ENCODE results near the gene ERGIC1.

Gene ERGIC1

DNA sequence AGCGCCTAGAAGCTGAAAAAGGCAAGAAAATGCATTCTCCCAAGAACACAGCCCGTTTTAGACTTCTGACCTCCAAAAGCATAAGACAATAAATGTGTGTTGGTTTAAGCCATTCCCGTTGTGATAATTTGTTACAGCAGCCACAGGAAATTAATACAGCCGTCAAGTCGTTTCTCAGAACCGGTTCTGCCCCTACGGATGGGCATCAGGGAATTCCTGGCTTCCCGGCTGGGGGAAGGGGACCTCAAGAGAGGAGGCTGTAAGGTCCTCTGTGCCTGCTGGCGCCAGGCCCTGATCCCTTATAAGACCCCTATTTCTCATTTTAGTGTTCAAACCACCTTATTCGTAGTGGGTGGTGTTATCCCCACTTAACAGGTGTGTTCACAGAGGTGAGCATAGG, 74.6 kb downstream of the ERGIC1 start:
- Histone ChIP-seq H3K79me2 (ENCODE audit: insufficient read depth, low read length) (no peaks in the 10 kb centered on the region), H3K9me2 (replicated peaks; ENCODE audit: insufficient read depth, low read length) (no peaks in the 10 kb centered on the region), H3K4me3 (ENCODE audit: insufficient read depth, low read length, poor library complexity, severe bottlenecking) (no peak overlapping the region), H3K9ac (ENCODE audit: low read length) (no peak overlapping the region), H3K27ac (ENCODE audit: low read depth, low read length) (no peak overlapping the region), H3K36me3 (ENCODE audit: low read length) (no peaks in the 10 kb centered on the region), H4K20me1 (ENCODE audit: low read depth, low read length) (no peaks in the 10 kb centered on the region), H3K27me3 (ENCODE audit: low read length) (no peaks in the 10 kb centered on the region), H3K9me3 (ENCODE audit: insufficient read depth, low read length) (no peaks in the 10 kb centered on the region), H3F3A (ENCODE audit: insufficient read depth) (no peaks in the 10 kb centered on the region), H3K4me2 (ENCODE audit: low read depth, low read length, poor library complexity, severe bottlenecking) (no peak overlapping the region), H2AFZ (ENCODE audit: low read depth, low read length, severe bottlenecking) (no peak overlapping the region)
- no peak for TF ChIP-seq EZH2phosphoT487 (conservative IDR thresholded peaks at IDR 0.05; ENCODE audit: low read length)
- TF ChIP-seq, protein P1, sequence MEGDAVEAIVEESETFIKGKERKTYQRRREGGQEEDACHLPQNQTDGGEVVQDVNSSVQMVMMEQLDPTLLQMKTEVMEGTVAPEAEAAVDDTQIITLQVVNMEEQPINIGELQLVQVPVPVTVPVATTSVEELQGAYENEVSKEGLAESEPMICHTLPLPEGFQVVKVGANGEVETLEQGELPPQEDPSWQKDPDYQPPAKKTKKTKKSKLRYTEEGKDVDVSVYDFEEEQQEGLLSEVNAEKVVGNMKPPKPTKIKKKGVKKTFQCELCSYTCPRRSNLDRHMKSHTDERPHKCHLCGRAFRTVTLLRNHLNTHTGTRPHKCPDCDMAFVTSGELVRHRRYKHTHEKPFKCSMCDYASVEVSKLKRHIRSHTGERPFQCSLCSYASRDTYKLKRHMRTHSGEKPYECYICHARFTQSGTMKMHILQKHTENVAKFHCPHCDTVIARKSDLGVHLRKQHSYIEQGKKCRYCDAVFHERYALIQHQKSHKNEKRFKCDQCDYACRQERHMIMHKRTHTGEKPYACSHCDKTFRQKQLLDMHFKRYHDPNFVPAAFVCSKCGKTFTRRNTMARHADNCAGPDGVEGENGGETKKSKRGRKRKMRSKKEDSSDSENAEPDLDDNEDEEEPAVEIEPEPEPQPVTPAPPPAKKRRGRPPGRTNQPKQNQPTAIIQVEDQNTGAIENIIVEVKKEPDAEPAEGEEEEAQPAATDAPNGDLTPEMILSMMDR (IDR thresholded peaks at IDR 0.05; ENCODE audit: insufficient read depth, low read length, poor library complexity, severe bottlenecking) = no peak

DNA sequence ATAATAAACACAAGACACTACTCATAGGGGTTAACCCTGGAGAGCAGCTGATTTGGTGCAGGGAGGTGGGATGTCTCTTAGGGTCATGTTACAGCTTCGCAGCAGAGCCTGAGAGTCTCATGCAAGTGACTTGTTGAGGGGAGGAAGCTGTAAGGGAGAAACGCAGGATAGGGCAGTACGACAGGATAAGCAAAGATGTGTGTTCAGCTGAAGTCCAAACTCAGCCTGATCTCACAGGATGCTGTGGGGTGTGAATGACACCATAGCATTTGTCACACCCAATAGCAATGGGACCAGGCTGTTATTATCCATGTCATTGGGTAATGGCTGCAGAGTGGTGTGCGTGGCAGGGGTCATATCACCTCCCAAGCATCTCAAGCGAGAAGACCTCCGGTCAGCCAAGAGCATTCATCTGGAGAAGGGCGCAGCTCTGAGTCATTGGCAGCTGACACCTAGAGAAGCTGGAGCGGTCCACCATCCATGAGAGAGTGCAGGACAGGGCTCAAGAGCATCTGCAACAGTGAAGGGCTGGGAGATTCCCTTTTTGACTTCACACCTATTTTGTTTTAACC, 76.0 kb downstream of the ERGIC1 start:
- Histone ChIP-seq H3F3A (ENCODE audit: insufficient read depth) (no peaks in the 10 kb centered on the region), H2AFZ (ENCODE audit: low read depth, low read length, severe bottlenecking) (no peak overlapping the region), H3K9me2 (replicated peaks; ENCODE audit: insufficient read depth, low read length) (no peaks in the 10 kb centered on the region), H3K4me3 (ENCODE audit: insufficient read depth, low read length, poor library complexity, severe bottlenecking) (no peak overlapping the region), H3K9me3 (ENCODE audit: insufficient read depth, low read length) (no peaks in the 10 kb centered on the region), H3K4me2 (ENCODE audit: low read depth, low read length, poor library complexity, severe bottlenecking) (no peak overlapping the region), H4K20me1 (ENCODE audit: low read depth, low read length) (no peaks in the 10 kb centered on the region), H3K79me2 (ENCODE audit: insufficient read depth, low read length) (no peaks in the 10 kb centered on the region), H3K9ac (ENCODE audit: low read length) (no peak overlapping the region), H3K27ac (ENCODE audit: low read depth, low read length) (no peak overlapping the region), H3K27me3 (ENCODE audit: low read length) (no peaks in the 10 kb centered on the region), H3K36me3 (ENCODE audit: low read length) (no peaks in the 10 kb centered on the region)
- no peak for TF ChIP-seq EZH2phosphoT487 (conservative IDR thresholded peaks at IDR 0.05; ENCODE audit: low read length)
- TF ChIP-seq, protein P1 (IDR thresholded peaks at IDR 0.05; ENCODE audit: insufficient read depth, low read length, poor library complexity, severe bottlenecking) = no peak

DNA sequence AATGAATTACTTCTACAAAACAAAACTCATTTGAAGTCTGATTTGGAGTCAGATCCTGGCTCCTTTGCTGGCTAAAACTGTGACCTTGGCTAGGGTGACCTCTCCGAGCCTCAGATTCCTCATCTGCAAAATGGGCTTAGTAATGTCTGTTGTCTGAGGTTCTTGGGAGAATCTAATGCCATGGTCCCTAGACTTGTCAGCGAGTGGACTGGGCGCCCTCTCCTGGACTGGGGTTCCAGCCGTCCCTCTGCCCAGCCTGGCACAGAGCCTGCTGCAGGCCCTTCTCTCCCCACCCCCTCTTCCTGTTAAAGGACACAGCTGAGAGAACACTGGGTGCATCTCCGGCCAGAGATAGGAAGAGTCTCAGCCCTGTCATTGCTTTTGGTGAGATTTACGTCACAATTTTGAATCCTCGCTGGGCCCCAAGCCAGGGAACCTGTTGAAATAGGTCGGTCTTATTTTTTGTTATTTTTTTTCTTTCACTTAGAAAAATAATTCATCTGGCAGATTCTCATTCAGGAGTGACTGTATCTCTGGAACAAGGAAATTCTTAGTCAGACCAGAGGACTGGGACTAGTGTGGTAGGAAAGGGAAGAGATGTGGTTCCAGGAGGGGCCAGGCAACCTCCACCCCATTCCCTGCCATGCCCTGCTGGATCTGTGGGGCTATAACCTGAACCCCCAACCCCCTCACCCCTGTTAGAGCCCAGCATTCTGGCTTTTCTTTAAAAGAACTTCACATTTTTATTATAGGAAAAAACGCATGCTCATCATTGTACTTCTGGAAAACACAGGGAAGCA, 77.0 kb downstream of the ERGIC1 start:
- Histone ChIP-seq H3K9me2 (replicated peaks; ENCODE audit: insufficient read depth, low read length) (no peaks in the 10 kb centered on the region), H3K9ac (ENCODE audit: low read length) (no peak overlapping the region), H3K27me3 (ENCODE audit: low read length) (no peaks in the 10 kb centered on the region), H3K9me3 (ENCODE audit: insufficient read depth, low read length) (no peaks in the 10 kb centered on the region), H3K27ac (ENCODE audit: low read depth, low read length) (no peak overlapping the region), H3K4me3 (ENCODE audit: insufficient read depth, low read length, poor library complexity, severe bottlenecking) (no peak overlapping the region), H4K20me1 (ENCODE audit: low read depth, low read length) (no peaks in the 10 kb centered on the region), H2AFZ (ENCODE audit: low read depth, low read length, severe bottlenecking) (no peak overlapping the region), H3K4me2 (ENCODE audit: low read depth, low read length, poor library complexity, severe bottlenecking) (no peak overlapping the region), H3K36me3 (ENCODE audit: low read length) (no peaks in the 10 kb centered on the region), H3K79me2 (ENCODE audit: insufficient read depth, low read length) (no peaks in the 10 kb centered on the region), H3F3A (ENCODE audit: insufficient read depth) (no peaks in the 10 kb centered on the region)
- TF ChIP-seq, protein P1 (IDR thresholded peaks at IDR 0.05; ENCODE audit: insufficient read depth, low read length, poor library complexity, severe bottlenecking) = peak; percentile 11
- TF ChIP-seq EZH2phosphoT487 (conservative IDR thresholded peaks at IDR 0.05; ENCODE audit: low read length) = no peak
